Heart right ventricle (tissue), 16 donors: ENCODE data around the gene CLBA1. TPM values are rescaled to one million over a fixed set of nuclear protein-coding genes. Genes with fewer than 3 reads are reported as not detected.
A peak's percentile ranks its signal among the peaks of the same experiment; 100 is the strongest.

Experiments used
- ATAC-seq, 8 donors: fragments of 200-7000 bp; cut with Tn5 transposase; one replicate each; pipeline ENCODE4 v1.9.1; 2020; ENCODE audit warnings: mild to moderate bottlenecking in 8 of 8, moderate library complexity in 8 of 8, moderate number of reproducible peaks in 1 of 8
- DNase-seq, 2 donors: peaks; one replicate each; pipeline ENCODE4 v3.0.0-alpha.2; 2020
- H3K27ac ChIP-seq, 10 donors: fragments of 200-600 bp; sonication (generic) in 2 of 10; one replicate each; pipeline versions ENCODE4 v1.5.0 to v1.8.0; 2020 to 2022; ENCODE audit warnings: mild to moderate bottlenecking in 3 of 10
- H3K27me3 ChIP-seq, 7 donors: fragments of 200-600 bp; one replicate each; pipeline ENCODE4 v1.8.0; 2021 to 2022; ENCODE audit warnings: mild to moderate bottlenecking in 2 of 7
- H3K36me3 ChIP-seq, 9 donors: fragments of 200-600 bp; sonication (generic) in 1 of 9; one replicate each; pipeline versions ENCODE4 v1.5.0 to v1.8.0; 2020 to 2022; ENCODE audit warnings: mild to moderate bottlenecking in 2 of 9
- H3K4me1 ChIP-seq, 9 donors: fragments of 200-600 bp; sonication (generic) in 1 of 9; one replicate each; pipeline versions ENCODE4 v1.5.0 to v1.8.0; 2020 to 2022; ENCODE audit warnings: mild to moderate bottlenecking in 4 of 9
- H3K4me3 ChIP-seq, 10 donors: fragments of 200-600 bp; sonication (generic) in 2 of 10; one replicate each; pipeline versions ENCODE4 v1.5.0 to v1.8.0; 2020 to 2022; ENCODE audit warnings: mild to moderate bottlenecking in 7 of 10, moderate library complexity in 2 of 10
- H3K9me3 ChIP-seq, 11 donors: fragments of 200-600 bp in 10 of 11; sonication (generic) in 2 of 11; one replicate each; pipeline versions ENCODE4 v1.5.0 to v1.8.0; 2013 to 2022; ENCODE audit warnings: mild to moderate bottlenecking in 2 of 11, control low read depth in 1 of 11, moderate library complexity in 1 of 11
- WGBS, 2 donors: extraction: QIAGEN DNeasy Blood & Tissue Kit; methylation state at CpG; one replicate each; pipeline ENCODE4 v1.1.7; 2013; ENCODE audit warnings: inconsistent platforms in 1 of 2; 5-methylcytosine and 5-hydroxymethylcytosine counted together
- intact Hi-C, 10 donors: fragments of 100-400 bp; cut with DNase I; formaldehyde crosslinking; loops; one replicate each; pipeline versions ENCODE4 v1.11.1 to v1.14.2; 2022
- polyA plus RNA-seq, 2 donors: library from polyadenylated mRNA; stranded (reverse); fragments of 200-250 nt; gene quantifications; one replicate each; pipeline ENCODE4 v1.2.3, GENCODE V29; 2013
- total RNA-seq, 10 donors: library from RNA; stranded (reverse); fragmentation: NEBNext Ultra II Directional in 3 of 10; extraction: Animal tissue kit (Norgen Biotek cat#: 25700) in 3 of 10; gene quantifications; one replicate each; pipeline versions ENCODE4 v1.2.1 to v1.2.4, GENCODE V29; 2021 to 2023
- TF ChIP-seq, protein P1 (sequence below), 9 donors: fragments of 200-600 bp; sonication (generic) in 2 of 9; IDR thresholded peaks; one replicate each; pipeline versions ENCODE4 v1.5.0 to v1.8.0; 2021 to 2022; ENCODE audit warnings: antibody characterized with exemption in 9 of 9, mild to moderate bottlenecking in 5 of 9, moderate library complexity in 1 of 9
- donor health status: Arrhythmogenic right ventricular cardiomyopathy.
- donor health status: ischemic (EF 13 %, LVEDD 7.1; RV severe dilation, severe dysfunction).
- donor health status: healthy with polysubstance abuse.
- donor health status: DM: no; HTN: yes; CAD: no.
- donor health status: DM: no; HTN: no; CAD: no.
- donor health status: ischemic (EF 25% LVEDD 6.9; RV normal size, moderate dysfunction).
- donor health status: ischemic (EF 25% LVEDD 5.7; RV mildly dilated, moderate dysfunction).
- donor health status: healthy.
- donor health status: DM: yes; HTN: yes; CAD: no.
- donor health status: Ischemic cardiomyopathy.
- donor health status: ischemic (EF 35%, LVEDD 5.7; RV mildly dilated, moderate dysfunction).
- donor health status: nonischemic (EF 11% LVEDD 7.7; RV severe dilation, severe dysfunction).
- donor health status: DM: yes; HTN: yes; CAD: no.
- donor health status: PGD.
- donor health status: ischemic (EF 29% LVEDD 5.4; RV normal size, mild dysfunction).
- donor health status: nonischemic (EF 23%, LVEDD 6.1; RV moderate dilation, normal function).

CLBA1 gene
- total and polyA plus RNA-seq, 12 donors: 1.2 to 3.5 (median 2.6) TPM

DNA sequence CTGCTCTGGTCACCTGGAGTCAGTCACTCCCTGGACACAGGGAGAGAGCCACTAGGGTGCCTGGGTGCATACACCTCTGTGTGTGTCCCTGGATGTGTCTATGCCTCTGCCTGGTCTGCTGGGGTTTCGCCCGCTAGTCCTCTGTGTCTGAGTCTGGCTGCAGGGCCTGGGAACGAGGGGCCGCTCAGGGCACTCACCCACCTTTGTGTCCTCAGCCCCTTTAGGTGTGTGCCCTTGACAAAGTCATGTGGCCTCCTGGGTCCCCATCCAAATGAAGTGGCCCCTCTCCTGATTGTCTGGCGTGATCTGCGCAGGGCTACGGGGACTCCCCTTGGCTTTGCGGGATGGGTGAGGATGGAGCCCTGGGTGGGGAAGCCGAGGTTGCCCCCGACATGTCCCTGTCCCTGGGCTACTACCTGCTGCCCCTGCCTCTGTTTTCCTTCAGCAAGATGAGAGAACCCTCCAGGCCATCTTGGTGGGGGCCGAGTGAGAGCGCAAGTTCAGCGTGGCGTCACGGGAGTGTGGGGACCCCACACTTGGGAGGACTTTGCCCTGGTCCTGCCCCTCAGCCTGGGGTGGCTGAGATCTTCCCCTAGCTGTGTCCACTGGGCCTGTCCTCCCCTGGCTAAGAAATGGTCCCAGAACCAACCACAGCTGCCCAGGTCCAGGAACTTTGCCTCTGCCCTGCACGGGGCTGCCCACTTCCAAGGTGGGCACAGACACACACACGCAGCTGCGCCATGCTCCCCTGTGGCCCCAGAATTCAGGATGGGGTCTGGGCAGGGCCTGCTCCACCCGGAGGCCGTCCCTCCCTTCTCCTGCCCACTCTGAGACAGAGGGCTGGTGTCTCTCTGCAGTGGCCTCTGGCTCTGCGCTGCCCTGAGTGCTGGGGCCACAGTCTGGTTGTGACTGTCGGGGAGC is 4.7 kb upstream of the CLBA1 start:
- H3K36me3 ChIP-seq: no peaks in the 10 kb centered on the region
- peak overlapping the region in 2 of 10 donors; percentile 22 to 51 for H3K27ac ChIP-seq
- intact Hi-C loops: loop anchor here in 1 of 10 donors (5.0 kb wide), 1 partner anchor 41 kb away; the partner anchor contains the start of gene CDCA4
- peaks cover under 1 to 43% (median 28%) of the 10 kb centered on the region in 9 donors for H3K4me1 ChIP-seq
- 90 to 95% methylated on average over 22 of the region's 22 CpGs for WGBS, 2 donors
- H3K27me3 ChIP-seq: peaks cover 0 to 28% (median 4%) of the 10 kb centered on the region in 7 donors
- DNase-seq (no peak), ATAC-seq (no peak)
- no peak overlapping the region for H3K4me3 ChIP-seq
- H3K9me3 ChIP-seq: no peaks in the 10 kb centered on the region
- TF ChIP-seq, protein P1, sequence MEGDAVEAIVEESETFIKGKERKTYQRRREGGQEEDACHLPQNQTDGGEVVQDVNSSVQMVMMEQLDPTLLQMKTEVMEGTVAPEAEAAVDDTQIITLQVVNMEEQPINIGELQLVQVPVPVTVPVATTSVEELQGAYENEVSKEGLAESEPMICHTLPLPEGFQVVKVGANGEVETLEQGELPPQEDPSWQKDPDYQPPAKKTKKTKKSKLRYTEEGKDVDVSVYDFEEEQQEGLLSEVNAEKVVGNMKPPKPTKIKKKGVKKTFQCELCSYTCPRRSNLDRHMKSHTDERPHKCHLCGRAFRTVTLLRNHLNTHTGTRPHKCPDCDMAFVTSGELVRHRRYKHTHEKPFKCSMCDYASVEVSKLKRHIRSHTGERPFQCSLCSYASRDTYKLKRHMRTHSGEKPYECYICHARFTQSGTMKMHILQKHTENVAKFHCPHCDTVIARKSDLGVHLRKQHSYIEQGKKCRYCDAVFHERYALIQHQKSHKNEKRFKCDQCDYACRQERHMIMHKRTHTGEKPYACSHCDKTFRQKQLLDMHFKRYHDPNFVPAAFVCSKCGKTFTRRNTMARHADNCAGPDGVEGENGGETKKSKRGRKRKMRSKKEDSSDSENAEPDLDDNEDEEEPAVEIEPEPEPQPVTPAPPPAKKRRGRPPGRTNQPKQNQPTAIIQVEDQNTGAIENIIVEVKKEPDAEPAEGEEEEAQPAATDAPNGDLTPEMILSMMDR (IDR thresholded peaks at IDR 0.05): no peak

DNA sequence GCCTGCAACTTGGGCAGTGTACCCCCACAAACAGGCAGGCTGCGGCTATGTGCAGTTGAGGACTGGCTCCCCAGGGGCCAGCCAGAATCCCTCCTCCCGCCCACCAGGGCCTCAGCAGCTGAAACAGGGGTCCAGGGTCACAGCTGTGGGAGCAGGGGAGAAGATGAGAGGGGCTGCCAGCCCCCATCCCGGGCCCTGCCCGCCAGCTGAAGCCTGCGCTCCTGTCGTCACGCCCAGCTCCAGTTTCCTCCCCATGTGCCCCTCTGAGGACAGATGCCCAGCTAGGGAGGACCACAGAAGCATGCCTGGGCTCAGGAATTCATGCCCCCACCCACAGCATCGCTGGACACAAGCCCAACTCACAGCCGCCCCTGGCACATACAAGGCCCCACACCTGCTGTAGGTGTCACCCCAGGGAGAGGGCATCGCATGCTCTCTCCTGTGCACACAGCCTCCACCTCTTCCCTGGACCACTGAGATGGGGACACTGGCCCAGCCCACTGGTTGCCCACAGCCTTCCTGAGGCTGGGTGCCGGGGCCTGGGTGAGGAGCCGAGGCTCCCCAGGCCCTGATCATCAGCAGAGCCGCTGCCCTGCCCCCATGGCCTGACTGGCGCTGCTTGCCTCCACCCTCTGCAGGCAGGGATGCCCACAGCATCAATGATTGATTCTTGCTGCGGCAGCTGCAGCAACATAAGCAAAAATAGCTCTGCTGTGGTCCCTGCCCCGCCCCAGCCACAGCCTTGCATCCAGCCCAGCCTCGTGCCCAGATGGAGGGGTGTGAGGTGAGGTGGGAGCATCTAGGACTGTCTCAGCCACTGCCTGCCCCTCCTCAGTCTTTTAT is 3.7 kb upstream of the CLBA1 start:
- intact Hi-C loops: loop anchor here in 1 of 10 donors (5.0 kb wide), 1 partner anchor 40 kb away; the partner anchor contains the start of gene CDCA4
- no peak overlapping the region for H3K27ac ChIP-seq
- no peak for DNase-seq
- H3K36me3 ChIP-seq: no peaks in the 10 kb centered on the region
- peaks cover 0 to 43% (median 27%) of the 10 kb centered on the region in 9 donors for H3K4me1 ChIP-seq
- ATAC-seq: no peak
- TF ChIP-seq, protein P1 (IDR thresholded peaks at IDR 0.05): no peak
- H3K4me3 ChIP-seq: no peak overlapping the region
- H3K27me3 ChIP-seq: peaks cover 0 to 21% (median 2%) of the 10 kb centered on the region in 7 donors
- 85% methylated on average over 17 of the region's 17 CpGs for WGBS, 2 donors
- H3K9me3 ChIP-seq: no peaks in the 10 kb centered on the region

DNA sequence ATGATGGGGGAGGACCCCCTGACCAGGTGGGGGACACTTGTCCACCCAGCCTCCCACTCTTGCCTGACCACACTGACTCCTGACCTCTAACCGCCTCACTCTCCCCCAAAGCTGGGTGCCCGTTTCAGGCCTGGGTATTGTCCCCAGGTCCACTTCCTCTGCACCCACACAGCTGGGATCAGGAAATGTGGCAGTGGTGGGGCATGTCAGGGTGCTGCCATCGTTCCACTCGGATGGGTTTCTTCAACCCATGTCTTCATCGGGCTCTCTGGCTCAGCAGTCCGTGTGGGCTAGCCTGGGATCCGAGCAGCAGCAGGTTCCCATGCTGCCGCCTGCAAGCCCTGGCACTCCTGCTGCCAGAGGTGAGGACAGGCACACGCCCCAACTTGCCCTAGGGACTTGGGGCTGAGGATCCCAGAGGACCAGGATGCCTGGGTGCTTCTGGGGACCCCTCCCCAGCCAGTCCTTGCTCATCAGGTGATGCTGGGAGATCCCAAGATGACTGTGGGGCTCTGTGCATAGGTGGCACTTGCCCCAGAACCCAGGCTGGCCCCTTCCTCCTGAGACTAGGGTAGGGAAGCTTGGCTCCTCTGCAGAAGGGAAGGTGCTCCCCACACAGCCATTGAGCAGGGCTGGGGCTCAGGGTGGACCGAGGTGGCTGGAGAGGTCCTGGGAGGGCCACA is 2.9 kb upstream of the CLBA1 start:
- Histone ChIP-seq H3K27me3 (peaks cover 0 to 14% (median 0%) of the 10 kb centered on the region in 7 donors), H3K4me1 (peaks cover 0 to 40% (median 20%) of the 10 kb centered on the region in 9 donors), H3K9me3 (no peaks in the 10 kb centered on the region), H3K27ac (no peak overlapping the region), H3K36me3 (no peaks in the 10 kb centered on the region), H3K4me3 (no peak overlapping the region)
- TF ChIP-seq, protein P1 (IDR thresholded peaks at IDR 0.05): no peak
- ATAC-seq (no peak), DNase-seq (no peak)
- intact Hi-C loops: loop anchor here in 1 of 10 donors (5.0 kb wide), 1 partner anchor 40 kb away; the partner anchor contains the start of gene CDCA4
- WGBS, 2 donors: 82 to 84% methylated on average over 10 of the region's 10 CpGs
